HG02852 (cell line): ENCODE measurements around the gene DENND2C.

ENCODE experiments used
- ATAC-seq: cut with Tn5 transposase; IDR thresholded peaks from one replicate; pipeline ENCODE4 v1.9.1; 2021; ENCODE audit warnings: mild to moderate bottlenecking, moderate library complexity; ENCODE audit not compliant: unreplicated experiment

Gene DENND2C

GRCh38 chr1:114549137-114549536, 120.7 kb downstream of the DENND2C start:
- no peak for ATAC-seq

DNA sequence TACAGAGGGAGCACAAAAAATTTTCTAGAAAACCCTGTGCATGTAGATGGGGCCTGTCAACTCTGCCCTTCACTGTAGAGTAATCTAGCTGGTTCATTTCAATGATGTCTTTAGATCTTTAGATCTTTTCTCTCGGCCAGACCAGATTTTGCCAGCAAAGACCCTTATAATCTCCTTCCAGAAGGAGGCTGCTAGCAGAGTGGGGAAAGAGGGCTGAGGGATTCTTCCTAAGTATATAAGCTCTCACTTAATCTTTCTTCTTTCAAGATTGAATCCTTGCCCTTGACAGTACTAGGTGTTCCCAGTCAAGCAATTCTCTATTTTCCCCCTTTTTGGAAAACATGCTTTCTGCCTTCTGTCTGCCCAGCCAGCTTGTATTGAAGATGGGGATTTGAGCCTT, 122.8 kb downstream of the DENND2C start:
- no peak for ATAC-seq

- no peak for ATAC-seq
Observed at GRCh38 chr1:114545796-114546195, 124.1 kb downstream of the DENND2C start.

- ATAC-seq, result no peak
Observed at GRCh38 chr1:114545315-114545714, 124.5 kb downstream of the DENND2C start.

GRCh38 chr1:114540821-114541220, 129.0 kb downstream of the DENND2C start:
- no peak for ATAC-seq

DNA sequence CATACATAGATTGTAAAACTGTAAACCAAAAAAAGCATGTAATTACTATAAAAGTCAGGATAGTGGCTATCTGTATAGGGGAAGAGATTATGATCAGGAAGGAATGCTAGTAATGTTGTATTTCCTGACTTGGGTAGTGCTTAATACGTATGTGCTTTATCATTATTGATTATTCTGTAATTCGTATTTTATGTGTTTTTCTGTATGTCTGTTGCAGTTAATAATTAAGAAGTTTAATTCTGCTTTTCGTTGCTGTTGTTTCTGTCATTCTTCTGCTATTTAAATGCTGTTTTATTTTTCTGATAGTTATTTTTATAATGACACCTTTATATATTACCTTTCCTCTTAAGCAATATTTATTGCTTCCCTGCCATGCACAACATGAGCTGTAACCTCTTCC, 129.6 kb downstream of the DENND2C start:
- no peak for ATAC-seq

GRCh38 chr1:114536043-114536442, 133.8 kb downstream of the DENND2C start:
- ATAC-seq, result no peak

- ATAC-seq, result no peak
Observed at GRCh38 chr1:114535401-114535800, 134.4 kb downstream of the DENND2C start.
